ENCODE results near the gene MAN1B1.

Gene MAN1B1

DNA sequence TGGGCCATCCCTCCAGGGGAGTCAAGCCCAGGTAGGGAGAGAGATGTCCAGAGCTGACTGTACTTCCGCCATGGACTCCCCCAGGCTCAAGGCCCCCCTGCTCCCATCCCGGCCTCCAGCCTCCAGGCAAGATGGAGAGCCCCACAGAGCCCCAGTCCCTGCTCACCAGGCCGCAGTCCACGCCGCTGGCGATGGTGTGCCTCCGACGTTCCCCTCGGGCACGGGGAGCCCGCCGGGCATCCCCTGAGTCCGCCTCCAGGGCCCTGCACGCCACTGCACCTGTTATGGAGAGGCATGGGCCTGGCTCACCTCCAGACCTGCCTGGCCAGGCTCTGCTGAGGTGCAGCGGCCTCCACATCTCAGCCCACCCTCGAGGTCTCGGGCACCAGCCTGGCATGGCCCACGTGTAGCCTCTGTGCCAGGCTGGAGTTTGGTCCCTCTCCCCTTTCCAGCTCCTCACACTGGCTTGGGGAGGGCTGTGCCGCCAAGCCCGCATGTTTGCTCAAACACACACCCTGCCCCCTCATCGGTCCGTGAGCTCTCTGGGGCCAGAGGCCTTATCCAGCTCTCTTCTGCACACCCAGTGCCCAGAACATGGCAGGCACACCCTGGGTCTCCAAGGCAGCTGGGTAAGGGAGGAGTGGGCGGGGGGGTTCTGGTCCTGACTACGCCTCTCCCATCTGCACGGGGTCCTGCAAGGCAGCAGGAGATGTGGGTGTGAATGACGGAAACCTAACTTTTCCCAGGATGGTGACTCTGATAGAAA lies 20.5 kb upstream of the MAN1B1 start:
- peak in 1 of 10 donors; percentile 55 for DNase-seq
- intact Hi-C loops (cut with DNase I), result no loop called here

DNA sequence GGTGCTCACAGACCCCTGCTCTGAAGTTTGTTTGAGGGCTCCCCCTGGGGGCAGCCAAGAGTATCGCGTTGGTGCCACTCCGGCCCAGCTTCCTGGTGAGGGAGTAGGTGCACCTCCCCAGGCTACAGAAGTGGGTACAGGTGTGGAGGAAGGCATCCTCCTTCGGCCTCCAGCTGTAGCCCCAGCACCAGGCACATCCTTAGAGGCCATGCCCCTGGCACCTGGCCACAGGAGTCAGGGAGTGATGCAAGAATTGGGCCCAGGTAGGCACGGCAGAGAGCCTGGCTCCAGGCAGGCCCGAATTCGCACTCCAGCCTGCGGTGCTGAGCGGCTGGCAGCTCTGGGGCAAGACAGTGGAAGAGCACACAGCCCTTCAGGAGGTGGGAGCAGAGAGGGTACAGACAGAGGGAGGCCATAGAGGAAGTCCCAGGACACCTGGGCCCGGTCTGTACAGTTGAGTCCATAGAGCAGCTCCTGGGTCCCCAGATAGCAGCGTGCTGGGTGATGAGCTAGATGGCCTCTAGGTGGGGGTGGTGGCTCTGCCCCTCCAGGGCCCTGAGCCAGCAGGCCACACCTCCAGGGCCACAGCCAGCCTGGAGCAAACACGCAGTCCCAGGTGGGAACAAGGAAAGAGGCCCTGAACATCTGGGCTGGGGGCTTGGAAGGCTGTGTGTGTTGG lies 18.8 kb upstream of the MAN1B1 start:
- DNase-seq, result peak; percentile 70 to 97 (median 84)
- intact Hi-C loops (cut with DNase I), result no loop called here

DNA sequence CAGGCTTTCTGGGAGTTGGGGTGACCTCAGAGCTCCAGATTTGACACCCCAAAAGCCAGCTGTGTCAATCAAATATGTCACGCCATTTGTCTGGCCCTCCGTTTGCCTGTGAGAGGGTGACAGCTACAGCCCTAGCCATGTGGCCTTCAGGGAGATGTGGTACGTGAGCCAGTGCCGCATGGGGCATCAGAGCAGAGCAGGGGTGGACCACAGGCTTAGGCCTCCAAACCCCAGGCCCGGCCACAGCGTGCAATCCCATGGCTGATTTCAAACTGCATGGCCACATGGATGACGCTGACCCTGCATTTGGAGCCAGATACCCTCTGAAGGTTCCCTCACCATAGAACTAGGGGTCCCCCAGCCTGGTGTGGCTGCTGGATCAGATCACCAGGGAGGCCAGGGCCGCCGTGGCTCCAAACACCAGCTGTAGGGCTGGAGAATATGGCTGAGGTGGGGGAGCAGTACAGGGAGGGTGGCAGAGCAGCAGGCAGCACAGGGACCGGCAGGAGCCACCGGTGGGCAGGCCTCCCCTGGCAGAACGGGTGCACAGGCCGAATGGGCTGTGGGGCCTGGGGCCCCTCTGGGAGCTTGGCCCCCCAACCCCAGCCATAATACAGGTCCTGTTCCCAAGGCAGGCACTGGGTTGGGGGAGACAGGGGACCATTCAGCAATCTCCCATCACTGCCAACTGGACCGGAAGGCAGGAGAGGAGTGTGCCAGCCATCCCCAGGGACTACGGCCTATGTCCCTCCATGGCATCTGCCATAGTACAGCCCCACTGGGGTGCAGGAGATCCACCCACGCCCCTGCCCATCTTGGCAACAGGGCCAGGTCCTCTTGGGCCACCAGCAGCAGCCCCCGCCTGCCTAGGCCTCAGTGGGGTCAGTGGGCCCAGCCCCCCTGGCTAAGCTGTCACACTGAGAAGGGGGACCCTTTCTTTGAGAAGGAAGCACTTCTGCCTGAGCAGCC lies 18.0 kb upstream of the MAN1B1 start:
- intact Hi-C loops (cut with DNase I), result no loop called here
- DNase-seq, result peak in 2 of 10 donors; percentile 8 to 78

DNA sequence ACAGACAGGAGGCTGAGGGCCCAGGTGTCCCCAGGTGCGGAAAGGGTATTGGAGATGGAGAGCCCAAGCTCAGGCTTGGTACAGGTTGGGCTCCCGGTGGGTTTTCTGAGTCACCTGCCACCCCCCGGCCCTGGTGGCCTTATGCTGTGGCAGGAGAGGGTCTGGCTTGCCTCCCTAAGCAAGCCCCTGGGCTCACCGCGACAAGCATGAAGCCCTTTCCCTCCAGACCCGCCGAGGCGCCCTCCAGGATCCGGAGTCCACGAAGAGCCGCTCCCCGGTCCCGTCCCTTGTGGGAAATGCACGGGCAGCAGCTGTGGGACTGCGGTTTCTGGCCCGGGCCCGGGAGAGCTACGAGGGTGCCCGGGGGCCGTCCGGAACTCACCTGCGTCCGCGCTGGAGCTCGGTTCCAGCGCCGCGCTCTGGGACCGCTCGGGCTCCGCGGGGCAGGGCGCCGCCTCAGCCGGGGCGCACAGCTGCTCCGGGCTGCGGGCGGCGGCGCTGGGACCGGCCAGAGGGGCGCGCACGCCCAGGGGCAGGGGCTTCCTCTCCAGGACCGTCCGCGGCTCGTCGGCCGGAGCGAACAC lies 17.2 kb upstream of the MAN1B1 start:
- DNase-seq, result peak in 3 of 10 donors; percentile 15 to 86 (median 78)
- intact Hi-C loops (cut with DNase I), result no loop called here

DNA sequence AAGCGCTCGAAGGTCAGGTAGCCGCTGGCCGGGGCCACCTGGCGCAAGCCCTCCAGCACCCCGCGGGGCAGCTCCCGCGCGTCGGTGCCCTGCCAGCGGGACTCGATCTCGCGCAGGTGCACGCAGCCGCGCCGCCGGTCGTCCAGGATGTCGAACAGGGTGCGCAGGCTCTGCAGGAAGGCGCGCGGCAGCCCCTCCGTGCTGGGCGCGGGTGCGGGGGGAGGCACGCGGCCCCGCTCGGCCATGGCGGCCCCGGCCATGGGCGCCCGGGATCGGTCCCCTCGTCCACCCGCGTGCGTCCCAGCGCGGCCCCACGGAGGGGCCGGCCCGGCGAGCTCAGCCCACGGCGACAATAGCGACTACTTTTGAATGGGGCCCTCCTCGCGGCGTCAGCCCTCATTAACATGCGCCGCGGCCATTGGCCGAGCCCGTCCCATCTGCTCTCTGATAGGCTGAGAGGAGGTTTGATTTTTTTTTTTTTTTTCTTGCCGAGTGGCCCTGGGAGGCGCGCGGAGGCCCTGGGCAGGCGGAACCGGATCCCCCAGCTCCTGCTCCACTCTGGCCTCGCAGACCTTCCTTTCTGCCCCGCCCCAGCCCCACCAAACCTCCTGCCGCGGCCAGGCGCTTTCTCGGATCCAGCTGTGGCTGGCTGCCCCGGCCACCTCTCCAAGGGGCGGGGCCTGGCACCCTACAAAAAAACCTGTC lies 16.4 kb upstream of the MAN1B1 start, which contains the start of gene SAPCD2:
Gene SAPCD2 (minus strand): TSS at position 357 of the 705 bp plus-strand sequence. CDS start 97 bp downstream, at position 260.
- intact Hi-C loops (cut with DNase I), result no loop called here

DNA sequence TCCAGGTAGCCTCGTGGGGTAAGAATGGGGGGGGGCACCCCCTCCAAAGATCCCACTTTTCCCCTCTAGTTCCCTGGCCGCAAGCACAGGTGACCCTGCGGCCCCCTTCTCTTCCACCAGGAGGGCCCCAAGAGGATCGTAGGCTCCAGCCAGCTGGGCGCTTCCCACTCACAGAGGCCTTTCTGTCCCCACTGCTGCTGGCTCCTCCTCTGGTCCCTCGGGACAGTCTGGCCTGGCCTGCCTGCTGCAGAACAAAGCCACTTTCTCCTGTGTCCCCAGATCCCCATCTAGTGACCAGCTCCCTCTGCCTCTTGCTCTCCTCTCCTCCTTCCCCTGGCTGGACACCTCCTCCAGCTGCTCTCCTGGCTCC lies 15.9 kb upstream of the MAN1B1 start:
- intact Hi-C loops (cut with DNase I), result no loop called here
- DNase-seq, result peak; percentile 70 to 98 (median 82)

More for the DNA sequence above, 16.4 kb upstream of the MAN1B1 start, which contains the start of gene SAPCD2:
- peak; percentile 75 to 98 (median 86) for DNase-seq

DNA sequence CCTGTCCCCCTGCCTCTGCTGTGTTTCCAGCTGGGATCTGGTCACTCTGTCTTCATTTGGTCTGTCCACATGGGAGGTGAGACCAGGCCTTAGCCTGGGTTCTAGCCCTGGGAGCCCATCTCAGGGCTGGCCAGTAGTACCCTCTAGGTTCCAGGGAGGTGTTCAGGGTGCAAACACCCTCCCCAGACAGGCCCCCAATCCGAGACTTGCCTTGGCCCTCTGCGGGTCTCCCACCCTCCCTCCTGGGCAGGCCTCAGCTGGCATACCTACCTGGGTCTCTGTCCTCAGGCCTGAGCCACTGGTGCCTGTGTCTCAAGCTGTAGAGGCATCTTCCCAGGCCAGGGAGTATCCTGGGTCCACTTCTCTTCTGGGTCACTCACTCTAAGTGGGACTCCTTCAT lies 15.5 kb upstream of the MAN1B1 start:
- intact Hi-C loops (cut with DNase I), result no loop called here

DNA sequence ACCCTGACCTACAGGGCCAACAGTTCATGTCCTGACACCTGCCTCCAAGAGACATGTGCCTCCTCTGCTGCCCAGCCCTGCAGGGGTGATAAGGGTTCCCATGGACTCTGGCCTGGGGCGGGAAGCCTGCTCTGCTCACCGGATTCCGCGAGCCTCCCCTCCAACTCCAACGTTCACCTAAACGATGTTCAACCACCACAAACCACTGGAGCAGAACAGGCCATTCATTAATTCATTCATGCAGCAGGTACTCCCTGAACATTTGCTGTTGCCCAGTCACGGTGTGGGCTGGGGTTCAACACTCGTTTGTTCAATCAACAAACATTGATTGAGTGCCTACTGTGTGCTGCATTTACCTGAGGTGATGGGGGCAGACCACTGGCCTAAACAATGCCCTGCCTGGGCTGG lies 12.8 kb upstream of the MAN1B1 start:
- DNase-seq, result peak in 1 of 10 donors; percentile 49
- intact Hi-C loops (cut with DNase I), result no loop called here

More for the DNA sequence above, 15.5 kb upstream of the MAN1B1 start:
- DNase-seq, result peak in 1 of 10 donors; percentile 55

DNA sequence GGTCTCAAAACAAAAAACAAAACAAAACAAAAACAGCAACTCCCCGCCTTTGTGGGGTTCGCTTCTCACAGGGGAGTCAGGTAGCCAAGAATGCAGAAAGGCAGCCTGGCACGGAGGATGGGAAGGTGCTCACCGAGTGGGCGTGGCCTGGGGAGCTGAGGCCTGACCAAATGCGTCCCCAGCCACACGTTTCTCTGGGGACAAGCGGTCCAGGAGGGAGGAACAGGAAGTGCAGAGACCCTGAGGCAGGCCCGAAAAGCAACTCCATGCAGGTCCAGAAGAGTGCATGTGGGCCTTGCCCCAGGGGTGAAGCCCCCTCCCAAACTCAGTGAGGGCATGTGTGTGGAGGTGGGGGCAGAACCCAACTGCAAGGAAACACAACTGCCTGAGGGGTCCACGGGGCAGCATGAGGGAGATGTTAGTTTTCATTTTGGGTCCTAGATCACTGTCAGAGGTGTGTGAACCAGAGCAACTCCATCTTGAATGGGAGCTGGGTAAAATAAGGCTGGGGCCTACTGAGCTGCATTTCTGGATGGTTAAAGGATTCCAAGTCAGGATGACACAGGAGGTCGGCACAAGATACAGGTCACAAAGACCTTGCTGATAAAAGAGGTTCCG lies 12.0 kb upstream of the MAN1B1 start:
- intact Hi-C loops (cut with DNase I), result no loop called here
- DNase-seq, result peak in 1 of 10 donors; percentile 57

DNA sequence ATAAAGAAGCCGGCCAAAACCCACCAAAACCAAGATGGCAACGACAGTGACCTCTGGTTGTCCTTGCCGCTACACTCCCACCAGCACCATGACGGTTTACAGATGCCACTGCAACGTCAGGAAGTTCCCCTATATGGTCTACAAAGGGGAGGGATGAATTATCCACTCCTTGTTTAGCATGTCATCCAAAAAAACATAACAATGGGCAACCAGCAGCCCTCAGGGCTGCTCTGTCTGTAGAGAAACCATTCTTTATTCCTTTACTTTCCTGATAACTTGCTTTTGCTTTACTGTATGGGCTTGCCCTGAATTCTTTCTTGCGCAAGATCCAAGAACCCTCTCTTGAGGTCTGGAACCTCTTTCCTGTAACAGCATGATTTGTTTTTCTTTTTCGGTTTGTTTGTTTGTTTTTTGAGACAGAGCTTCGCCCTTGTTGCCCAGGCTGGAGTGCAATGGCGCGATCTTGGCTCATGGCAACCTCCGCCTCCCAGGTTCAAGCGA lies 11.5 kb upstream of the MAN1B1 start:
- intact Hi-C loops (cut with DNase I), result no loop called here
- no peak for DNase-seq

DNA sequence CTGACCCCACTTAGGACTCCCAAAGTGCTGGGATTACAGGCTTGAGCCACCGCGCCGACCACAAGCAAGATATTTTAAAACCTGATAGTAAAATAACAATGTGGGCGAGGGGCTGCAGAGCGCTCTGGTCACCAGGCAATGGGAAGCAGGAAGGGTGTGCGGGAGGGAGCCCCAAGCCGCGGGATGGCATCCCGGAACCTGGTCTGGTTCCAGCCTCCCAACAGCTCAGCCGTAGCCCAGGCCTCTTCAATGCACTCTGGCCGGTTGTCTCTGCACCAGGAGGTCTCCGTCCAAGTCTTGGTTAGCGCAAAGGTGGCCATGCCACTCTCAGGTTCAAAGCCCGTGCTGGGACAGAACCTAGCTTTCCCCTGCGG lies 10.2 kb upstream of the MAN1B1 start:
- no peak for DNase-seq
- intact Hi-C loops (cut with DNase I), result no loop called here

DNA sequence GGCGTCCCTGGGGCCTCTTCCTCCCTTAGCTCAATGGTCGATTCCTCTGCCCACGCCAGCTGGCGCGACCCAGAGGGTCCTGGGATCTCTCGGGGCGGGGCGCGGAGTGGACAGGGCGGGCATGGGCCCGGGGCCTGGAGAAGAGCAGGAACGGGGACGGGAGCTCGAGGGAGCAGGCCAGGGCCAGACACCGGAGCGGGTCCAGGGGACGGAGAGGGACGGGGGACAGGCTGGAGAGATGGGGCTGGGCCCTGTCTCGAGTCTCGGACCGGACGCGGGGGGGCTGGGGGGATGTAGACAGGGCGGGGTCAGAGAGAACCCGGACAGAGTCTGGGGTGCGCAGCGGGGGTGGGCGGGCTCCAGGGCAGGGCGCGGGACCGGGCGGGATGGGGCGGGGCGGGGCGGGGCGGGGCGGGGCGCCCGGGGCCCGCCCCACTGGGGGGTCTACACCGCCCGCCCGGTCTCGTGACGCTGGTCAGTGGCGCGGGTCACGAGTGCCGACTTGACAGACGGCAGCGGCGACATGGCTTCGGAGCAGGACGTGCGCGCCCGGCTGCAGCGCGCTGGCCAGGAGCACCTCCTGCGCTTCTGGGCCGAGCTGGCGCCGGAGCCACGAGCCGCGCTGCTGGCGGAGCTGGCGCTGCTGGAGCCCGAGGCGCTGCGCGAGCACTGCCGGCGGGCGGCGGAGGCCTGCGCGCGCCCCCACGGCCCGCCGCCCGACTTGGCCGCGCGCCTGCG lies 9.6 kb upstream of the MAN1B1 start, which contains the start of gene UAP1L1:
Gene UAP1L1 (plus strand): TSS at position 508 of the 738 bp plus-strand sequence. CDS start 16 bp downstream, at position 524.
- intact Hi-C loops (cut with DNase I), result no loop called here
- DNase-seq, result peak; percentile 75 to 98 (median 83)

DNA sequence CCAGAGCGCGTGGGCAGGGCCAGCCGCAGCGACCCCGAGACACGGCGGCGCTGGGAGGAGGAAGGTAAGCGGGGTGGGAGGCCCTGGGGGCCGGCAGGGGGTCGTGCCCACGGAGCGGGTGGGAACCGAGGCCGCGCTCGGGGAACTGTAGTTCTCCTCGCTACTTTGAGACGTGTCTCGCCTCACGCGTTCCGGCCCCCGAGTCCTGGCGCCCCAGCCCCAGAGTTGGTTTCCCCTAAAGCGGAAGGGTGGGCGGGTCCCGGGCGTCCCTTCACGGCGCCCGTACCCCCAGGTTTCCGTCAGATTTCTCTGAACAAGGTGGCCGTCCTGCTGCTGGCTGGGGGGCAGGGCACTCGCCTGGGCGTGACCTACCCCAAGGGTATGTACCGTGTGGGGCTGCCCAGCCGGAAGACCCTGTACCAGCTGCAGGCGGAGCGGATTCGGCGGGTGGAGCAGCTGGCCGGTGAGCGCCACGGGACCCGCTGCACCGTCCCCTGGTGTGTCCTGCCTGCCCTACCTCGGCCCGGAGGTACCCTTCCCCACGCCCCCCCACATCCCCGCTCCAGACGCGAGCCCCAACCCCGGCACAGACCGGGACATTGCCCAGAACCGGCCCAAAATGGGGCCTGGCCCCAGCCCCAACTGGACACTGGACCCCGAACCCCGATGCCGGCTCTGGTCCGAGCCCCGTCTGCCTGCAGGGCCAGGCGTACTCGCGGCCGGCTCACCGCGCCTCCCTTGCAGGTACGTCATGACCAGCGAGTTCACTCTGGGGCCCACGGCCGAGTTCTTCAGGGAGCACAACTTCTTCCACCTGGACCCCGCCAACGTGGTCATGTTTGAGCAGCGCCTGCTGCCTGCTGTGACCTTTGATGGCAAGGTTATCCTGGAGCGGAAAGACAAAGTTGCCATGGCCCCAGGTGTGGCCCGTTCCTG lies 8.8 kb upstream of the MAN1B1 start:
- DNase-seq, result peak in 1 of 10 donors; percentile 89

DNA sequence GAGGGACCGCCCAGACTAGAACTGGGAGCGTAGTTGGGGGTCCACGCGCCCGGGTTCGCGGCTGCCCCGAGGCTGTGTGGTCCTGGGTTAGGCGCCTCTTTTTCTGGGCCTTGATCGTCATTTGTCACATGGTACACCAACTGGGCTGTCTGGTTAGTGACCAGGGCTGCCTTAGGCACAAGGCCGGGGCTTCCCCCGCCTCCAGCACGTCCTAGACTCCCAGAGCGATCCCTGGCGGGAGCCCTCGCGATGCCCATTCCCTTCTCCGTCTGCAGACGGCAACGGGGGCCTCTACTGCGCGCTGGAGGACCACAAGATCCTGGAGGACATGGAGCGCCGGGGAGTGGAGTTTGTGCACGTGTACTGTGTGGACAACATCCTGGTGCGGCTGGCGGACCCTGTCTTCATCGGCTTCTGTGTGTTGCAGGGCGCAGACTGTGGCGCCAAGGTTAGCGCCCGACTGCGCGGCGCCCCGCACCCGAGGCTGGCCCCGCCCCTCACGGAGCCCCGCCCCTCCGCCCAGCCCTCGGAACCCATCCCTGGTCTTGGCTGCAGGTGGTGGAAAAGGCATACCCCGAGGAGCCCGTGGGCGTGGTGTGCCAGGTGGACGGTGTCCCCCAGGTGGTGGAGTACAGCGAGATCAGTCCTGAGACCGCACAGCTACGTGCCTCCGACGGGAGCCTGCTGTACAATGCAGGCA lies 7.9 kb upstream of the MAN1B1 start:
- peak in 1 of 10 donors; percentile 69 for DNase-seq
- intact Hi-C loops (cut with DNase I), result no loop called here

More for the DNA sequence above, 8.8 kb upstream of the MAN1B1 start:
- intact Hi-C loops (cut with DNase I), result no loop called here

DNA sequence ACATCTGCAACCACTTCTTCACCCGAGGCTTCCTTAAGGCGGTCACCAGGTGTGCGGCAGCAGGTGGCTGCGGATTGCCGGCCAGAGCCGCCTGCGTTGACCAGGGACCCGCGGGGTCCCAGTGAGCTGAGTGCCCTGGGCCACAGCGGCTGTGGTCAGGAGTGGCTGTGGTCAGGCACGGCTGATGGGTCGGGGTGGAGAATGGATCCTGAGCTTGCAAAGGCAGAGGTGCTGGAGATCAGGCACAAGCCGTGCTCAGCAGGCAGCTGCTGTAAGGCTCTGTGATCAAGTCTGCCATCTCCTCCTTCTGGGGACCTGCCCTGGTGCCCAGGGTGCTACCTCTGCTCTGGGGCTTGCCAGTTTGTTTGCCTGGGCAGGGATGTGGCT lies 7.4 kb upstream of the MAN1B1 start:
- peak in 1 of 10 donors; percentile 79 for DNase-seq
- intact Hi-C loops (cut with DNase I), result no loop called here

All from posterior cingulate gyrus (tissue), 11 donors.